Neural progenitor cell (in vitro differentiated cells): ENCODE results near the gene WDR76.

Experiments used
- CTCF ChIP-seq: fragments of 200-600 bp; sonication (generic); IDR thresholded peaks from 2 replicates; pipeline ENCODE4 v1.5.1; 2017; ENCODE audit warnings: antibody characterized with exemption, mild to moderate bottlenecking
- EZH2phosphoT487 ChIP-seq: fragments of 200-600 bp; sonication (generic); IDR thresholded peaks from 2 replicates; pipeline ENCODE4 v1.6.1; 2017; ENCODE audit warnings: antibody characterized with exemption

- TF ChIP-seq CTCF (no peak), EZH2phosphoT487 (no peak)
These were observed 50.1 kb downstream of the WDR76 start for GRCh38 chr15:43876872-43877271.
